Mononuclear cell (primary cell): ENCODE data around the gene MAK. TPM values are rescaled to one million over a fixed set of nuclear protein-coding genes. Genes with fewer than 3 reads are reported as not detected.
"Not testable (repeated sequence)": the region's sequence is repeated elsewhere in the genome, so short reads cannot be mapped to it uniquely, and the experiment has no call there.

Source experiments
- H3K27me3 ChIP-seq: 2 replicates; pipeline ENCODE4 v1.6.0; 2011; ENCODE audit warnings: low read length, control low read depth; ENCODE audit not compliant: insufficient read depth
- H3K4me1 ChIP-seq: 2 replicates; pipeline ENCODE4 v1.5.1; 2011; ENCODE audit warnings: mild to moderate bottlenecking, low read length, control low read depth; ENCODE audit not compliant: insufficient read depth
- H3K4me3 ChIP-seq: 2 replicates; pipeline ENCODE4 v1.5.1; 2011; ENCODE audit warnings: mild to moderate bottlenecking, low read length, moderate library complexity
- H3K9me3 ChIP-seq: 2 replicates; pipeline ENCODE4 v1.5.1; 2011; ENCODE audit warnings: low read depth, mild to moderate bottlenecking, control low read depth, low read length
- total RNA-seq: library from RNA; depleted of rRNA; stranded (reverse); fragments of >200 nt; gene quantifications from one replicate; pipeline ENCODE4 v1.2.3, GENCODE V29; 2012

Gene MAK
- total RNA-seq, 1 donor: 0.42 TPM

DNA sequence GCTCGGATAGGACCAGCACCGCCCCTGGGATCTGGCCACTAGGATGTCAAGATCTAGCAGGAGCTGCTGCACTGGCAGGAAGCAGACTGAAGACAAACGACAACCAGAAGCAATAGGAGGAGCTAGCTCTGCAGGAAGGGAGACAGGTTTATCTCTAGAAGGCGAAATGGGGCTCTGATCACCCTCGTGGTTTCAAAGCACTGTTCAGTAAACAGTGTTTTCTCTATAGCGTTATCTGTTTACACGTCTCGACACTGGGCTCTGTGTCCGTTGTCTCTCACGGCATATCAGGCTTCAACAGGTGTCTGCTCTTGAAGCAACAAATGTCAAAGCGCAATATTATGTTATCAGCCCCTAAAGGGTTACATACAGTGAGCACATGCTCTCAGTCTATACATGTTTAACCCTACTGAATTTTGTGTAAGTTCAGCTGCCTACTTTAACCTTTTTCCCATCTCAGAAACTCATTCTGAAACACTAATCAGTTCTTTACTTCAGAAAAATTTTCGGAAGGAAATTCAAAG is 66.9 kb downstream of the MAK start:
- H3K27me3 ChIP-seq: no peaks in the 10 kb centered on the region
- H3K4me3 ChIP-seq: no peak overlapping the region
- no peaks in the 10 kb centered on the region for H3K9me3 ChIP-seq
- no peaks in the 10 kb centered on the region for H3K4me1 ChIP-seq

- H3K4me3 ChIP-seq: no peak overlapping the region
- no peaks in the 10 kb centered on the region for H3K9me3 ChIP-seq
- no peaks in the 10 kb centered on the region for H3K4me1 ChIP-seq
- no peaks in the 10 kb centered on the region for H3K27me3 ChIP-seq
These were observed 68.9 kb downstream of the MAK start for GRCh38 chr6:10769419-10769818.

DNA sequence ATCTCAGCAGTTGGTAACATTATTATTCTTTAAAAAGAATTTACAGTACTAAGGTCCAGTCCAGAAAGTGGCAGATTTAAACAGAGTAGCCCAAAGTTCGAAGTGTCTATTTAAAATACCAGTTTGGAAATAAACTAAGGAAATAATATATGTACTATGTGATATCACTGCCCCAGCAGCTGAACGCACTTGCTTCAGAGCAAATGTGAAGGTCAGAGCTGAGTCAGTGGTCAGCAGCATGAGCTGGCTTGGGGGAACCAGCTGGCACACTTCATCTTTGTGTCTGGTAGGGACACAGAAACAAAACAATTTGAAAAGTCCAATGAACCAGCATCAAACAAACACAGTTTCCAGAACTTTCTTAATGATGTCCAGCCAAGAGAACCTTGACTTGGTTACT is 75.3 kb downstream of the MAK start:
- H3K4me1 ChIP-seq: no peaks in the 10 kb centered on the region

GRCh38 chr6:10759884-10760329 is 78.4 kb downstream of the MAK start:
- Histone ChIP-seq H3K27me3 (no peaks in the 10 kb centered on the region), H3K4me1 (no peaks in the 10 kb centered on the region), H3K9me3 (no peaks in the 10 kb centered on the region), H3K4me3 (no peak overlapping the region)

More for the DNA sequence above, 75.3 kb downstream of the MAK start:
- no peaks in the 10 kb centered on the region for H3K9me3 ChIP-seq
- no peak overlapping the region for H3K4me3 ChIP-seq
- no peaks in the 10 kb centered on the region for H3K27me3 ChIP-seq

DNA sequence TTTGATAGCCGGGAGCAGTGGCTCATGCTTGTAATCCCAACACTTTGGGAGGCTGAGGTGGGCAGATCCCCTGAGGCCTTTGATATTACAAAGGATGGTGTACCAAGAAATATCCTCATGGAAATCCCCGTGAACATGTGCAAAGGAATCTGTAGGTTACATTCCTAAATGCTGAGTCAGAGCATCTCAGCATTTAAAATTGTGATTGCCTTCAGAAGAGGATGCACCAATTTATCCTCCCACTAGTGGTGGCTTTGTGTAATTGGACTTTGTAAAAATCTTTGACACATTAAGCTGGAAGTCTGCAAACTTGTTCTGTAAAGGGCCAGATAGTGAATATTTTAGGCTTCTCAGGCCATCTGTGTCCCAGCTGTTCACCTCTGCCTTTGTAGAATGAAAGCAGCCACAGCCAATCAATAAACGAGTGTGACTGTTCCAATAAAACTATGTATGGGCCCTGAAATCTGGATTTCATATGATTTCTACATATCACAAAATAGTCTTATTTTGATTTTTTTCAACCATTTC is 79.0 kb downstream of the MAK start:
- no peaks in the 10 kb centered on the region for H3K9me3 ChIP-seq
- no peaks in the 10 kb centered on the region for H3K4me1 ChIP-seq
- H3K27me3 ChIP-seq: no peaks in the 10 kb centered on the region
- no peak overlapping the region for H3K4me3 ChIP-seq

DNA sequence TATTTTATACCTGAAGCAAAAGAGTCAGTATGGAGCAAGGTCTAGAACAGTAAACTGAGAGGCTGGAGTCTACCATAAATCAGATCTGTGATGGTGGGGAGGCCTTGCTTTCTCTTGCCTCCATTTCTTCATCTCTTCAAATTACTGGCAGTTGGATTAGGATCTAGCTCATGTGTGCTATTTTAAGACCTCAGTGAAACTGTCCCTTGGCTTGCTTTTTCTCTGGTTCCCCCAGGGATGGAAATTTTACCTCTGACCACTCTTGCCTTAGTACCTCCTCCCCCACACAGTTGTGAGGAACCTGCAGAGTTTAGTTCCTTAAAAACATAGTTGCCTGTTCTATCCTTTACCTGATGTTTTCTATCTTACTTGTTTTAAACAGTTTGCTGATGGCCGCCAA is 82.3 kb downstream of the MAK start:
- no peak overlapping the region for H3K4me3 ChIP-seq
- no peaks in the 10 kb centered on the region for H3K27me3 ChIP-seq
- H3K4me1 ChIP-seq: peaks cover 2% of the 10 kb centered on the region
- no peaks in the 10 kb centered on the region for H3K9me3 ChIP-seq

GRCh38 chr6:10751757-10752156 is 86.6 kb downstream of the MAK start:
- not testable (repeated sequence) for H3K27me3 ChIP-seq, H3K9me3 ChIP-seq, H3K4me3 ChIP-seq
- H3K4me1 ChIP-seq: peaks cover 33% of the 10 kb centered on the region

DNA sequence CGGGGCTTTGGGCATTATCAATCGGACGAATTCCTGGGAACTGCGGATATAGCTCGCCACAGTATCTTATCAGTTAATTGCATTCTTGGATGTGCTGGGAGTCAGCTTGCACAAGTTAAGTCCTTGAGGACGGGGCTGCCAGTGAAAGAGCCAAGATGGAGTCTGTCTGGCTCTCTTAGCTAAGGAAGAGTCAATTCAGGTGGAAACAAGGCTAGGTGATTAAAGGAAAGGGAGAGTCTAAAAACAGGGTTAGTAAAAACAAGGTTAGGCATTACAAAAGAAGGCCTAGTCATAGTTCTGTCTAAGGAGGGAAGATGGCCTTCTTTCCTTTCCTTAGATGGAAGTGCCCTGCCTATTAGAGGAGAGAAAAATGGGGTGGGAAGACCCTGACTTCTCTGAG is 87.8 kb downstream of the MAK start:
- H3K4me1 ChIP-seq: peaks cover 37% of the 10 kb centered on the region
- H3K4me3 ChIP-seq, H3K9me3 ChIP-seq, H3K27me3 ChIP-seq: not testable (repeated sequence)

DNA sequence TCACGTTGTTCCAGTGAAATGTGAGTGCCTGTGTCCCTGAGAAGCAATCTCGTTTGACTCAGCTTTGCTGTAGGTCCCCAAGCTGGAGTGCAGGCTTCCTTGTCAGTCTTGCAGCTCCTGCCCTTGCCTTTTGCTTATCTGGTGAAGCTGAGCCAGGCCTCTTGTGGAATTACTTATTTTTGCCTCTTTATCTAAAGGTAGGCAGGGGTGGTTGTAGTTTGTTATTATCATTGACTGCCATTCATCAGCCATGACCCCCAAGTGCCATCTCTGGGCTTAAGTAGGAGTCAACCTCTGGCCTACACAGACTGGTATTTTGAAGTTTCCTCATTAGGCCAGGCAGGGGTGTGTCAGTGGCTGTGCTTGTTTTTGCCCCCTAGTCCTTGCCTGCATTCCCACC is 88.6 kb downstream of the MAK start:
- no peaks in the 10 kb centered on the region for H3K27me3 ChIP-seq
- peaks cover 37% of the 10 kb centered on the region for H3K4me1 ChIP-seq
- no peaks in the 10 kb centered on the region for H3K9me3 ChIP-seq
- no peak overlapping the region for H3K4me3 ChIP-seq

DNA sequence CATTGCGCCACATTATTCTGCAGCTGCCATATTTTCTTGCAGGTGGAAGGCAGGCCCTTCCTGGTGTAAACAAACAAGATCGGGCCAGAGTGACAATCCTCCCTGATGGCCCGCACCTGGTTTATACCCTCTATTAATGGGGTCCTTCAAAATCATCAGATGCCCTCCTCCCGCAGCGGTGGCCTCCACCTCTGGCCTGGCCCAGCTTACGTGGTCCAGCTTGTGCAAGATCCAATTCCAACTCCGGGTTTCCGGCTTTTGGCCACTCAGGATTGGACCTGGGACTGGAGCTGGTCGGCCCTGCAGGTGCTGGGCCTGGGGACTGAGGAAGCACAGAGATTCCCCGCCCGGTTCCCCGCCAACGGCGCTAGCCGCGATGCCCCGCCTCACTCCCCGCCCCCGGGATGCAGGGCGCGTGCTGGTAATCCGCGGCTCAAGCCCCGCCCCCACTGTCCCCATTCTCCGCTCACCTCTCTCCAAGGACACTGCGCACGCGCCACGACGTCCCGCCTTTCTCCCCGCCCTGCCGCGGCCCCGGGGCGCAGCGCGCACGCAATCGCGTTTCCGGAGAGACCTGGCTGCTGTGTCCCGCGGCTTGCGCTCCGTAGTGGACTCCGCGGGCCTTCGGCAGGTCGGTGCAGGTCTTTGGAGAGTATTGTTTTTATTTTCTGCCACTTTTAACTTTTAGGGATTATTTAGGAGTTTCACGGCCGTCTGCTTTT is 90.9 kb downstream of the MAK start, which contains the start of gene TMEM14B:
Gene TMEM14B, plus strand, starts transcription at position 555 of the 722 bp plus-strand sequence. CDS start 1,441 bp downstream, outside the sequence.
- no peaks in the 10 kb centered on the region for H3K27me3 ChIP-seq
- peaks cover 37% of the 10 kb centered on the region for H3K4me1 ChIP-seq
- no peaks in the 10 kb centered on the region for H3K9me3 ChIP-seq
- peak within 1 kb of the TSS; percentile 81 for H3K4me3 ChIP-seq

DNA sequence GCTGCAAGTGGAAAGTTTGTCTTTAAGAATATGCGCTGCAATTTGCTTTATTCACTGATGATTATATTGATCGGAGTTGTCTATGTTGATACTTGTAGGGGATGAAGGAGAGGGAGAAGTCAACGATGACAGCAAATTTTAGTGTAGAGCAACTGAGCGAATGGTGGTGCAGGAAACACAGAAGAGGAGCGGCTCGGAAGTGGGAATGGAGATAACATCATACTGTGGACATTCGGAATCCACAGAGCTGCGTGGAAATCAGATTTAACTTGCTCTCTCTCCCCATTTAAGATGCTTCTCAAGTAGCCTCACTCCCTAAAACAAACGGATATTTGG is 91.5 kb downstream of the MAK start:
- Histone ChIP-seq H3K9me3 (no peaks in the 10 kb centered on the region), H3K27me3 (no peaks in the 10 kb centered on the region), H3K4me3 (peak overlapping the region; percentile 81), H3K4me1 (peaks cover 37% of the 10 kb centered on the region)

- H3K4me1 ChIP-seq: peaks cover 30% of the 10 kb centered on the region
These were observed 93.2 kb downstream of the MAK start for GRCh38 chr6:10745116-10745515.

DNA sequence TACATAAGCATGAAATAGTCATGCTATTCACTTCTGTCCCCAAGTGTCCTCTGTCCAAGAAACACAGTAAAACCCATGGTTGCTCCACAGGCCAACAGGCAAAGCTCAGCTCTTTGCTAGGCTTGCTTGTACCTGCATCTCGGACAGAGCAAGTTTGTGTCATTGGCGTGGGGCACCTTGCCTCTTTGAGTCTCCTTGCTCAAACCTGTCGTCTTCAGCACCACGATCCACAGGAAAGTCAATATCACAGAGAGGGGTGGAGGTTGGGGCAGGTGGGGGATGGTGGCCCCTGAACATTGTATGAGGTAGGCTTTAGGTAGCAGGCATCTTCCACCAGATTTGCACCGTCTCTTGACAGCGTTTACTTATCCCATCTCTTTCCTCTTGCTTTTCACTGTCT is 94.8 kb downstream of the MAK start:
- H3K9me3 ChIP-seq: no peaks in the 10 kb centered on the region
- H3K4me1 ChIP-seq: peaks cover 16% of the 10 kb centered on the region

More at GRCh38 chr6:10745116-10745515, 93.2 kb downstream of the MAK start:
- no peaks in the 10 kb centered on the region for H3K9me3 ChIP-seq
- H3K4me3 ChIP-seq: no peak overlapping the region
- H3K27me3 ChIP-seq: no peaks in the 10 kb centered on the region

DNA sequence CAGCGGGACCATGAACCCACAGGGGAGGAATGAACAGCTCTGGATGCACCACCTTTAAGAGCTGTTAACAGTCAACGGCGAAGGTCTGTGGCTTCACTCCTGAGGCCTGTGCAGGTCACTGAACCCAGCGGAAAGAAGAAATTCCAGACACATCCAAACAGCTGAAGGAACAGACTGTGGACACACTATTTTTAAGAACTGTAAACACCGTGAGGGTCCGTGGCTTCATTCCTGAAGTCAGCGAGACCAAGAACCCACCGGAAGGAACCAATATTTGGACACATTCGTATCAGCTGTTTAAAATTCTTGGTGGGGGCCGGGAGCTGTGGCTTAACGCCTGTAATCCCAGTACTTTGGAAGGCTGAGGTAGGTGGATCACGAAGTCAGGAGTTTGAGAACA is 96.1 kb downstream of the MAK start:
- Histone ChIP-seq H3K4me3 (no peak overlapping the region), H3K27me3 (no peaks in the 10 kb centered on the region), H3K4me1 (peaks cover 9% of the 10 kb centered on the region), H3K9me3 (no peaks in the 10 kb centered on the region)

More for the DNA sequence above, 94.8 kb downstream of the MAK start:
- Histone ChIP-seq H3K27me3 (no peaks in the 10 kb centered on the region), H3K4me3 (no peak overlapping the region)

DNA sequence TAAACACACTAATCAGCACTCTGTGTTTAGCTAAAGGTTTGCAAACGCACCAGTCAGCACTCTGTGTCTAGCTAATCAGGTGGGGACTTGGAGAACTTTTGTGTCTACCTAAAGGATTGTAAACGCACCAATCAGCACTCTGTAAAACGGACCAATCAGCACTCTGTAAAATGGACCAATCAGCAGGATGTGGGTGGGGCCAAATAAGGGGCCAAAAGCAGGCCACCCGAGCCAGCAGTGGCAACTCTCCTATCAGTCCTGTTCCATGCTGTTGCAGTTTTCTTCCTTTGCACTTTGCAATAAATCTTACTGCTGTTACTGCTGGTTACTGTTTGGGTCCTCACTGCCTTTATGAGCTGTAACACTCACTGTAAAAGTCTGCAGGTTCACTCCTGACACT is 96.7 kb downstream of the MAK start:
- not testable (repeated sequence) for H3K4me3 ChIP-seq, H3K27me3 ChIP-seq, H3K4me1 ChIP-seq, H3K9me3 ChIP-seq

- Histone ChIP-seq H3K27me3 (no peaks in the 10 kb centered on the region), H3K4me3 (no peak overlapping the region), H3K4me1 (no peaks in the 10 kb centered on the region), H3K9me3 (no peaks in the 10 kb centered on the region)
These were observed 98.3 kb downstream of the MAK start for GRCh38 chr6:10740061-10740460.
